ENCODE data around the gene DPP10.

DPP10 gene

GRCh38 chr2:114550364-114550763 lies 107.9 kb downstream of the DPP10 start:
- H3K27ac ChIP-seq = no peak overlapping the region
- no peak for TF ChIP-seq CTCF (IDR thresholded peaks at IDR 0.05)
- TF ChIP-seq ZFX (IDR thresholded peaks at IDR 0.05; ENCODE audit: borderline replicate concordance) = no peak

GRCh38 chr2:114550895-114551793 lies 108.7 kb downstream of the DPP10 start:
- H3K27ac ChIP-seq = no peak overlapping the region
- TF ChIP-seq ZFX (IDR thresholded peaks at IDR 0.05; ENCODE audit: borderline replicate concordance) = no peak
- TF ChIP-seq CTCF (IDR thresholded peaks at IDR 0.05) = peak; percentile 80

- no peak overlapping the region for H3K27ac ChIP-seq
- TF ChIP-seq ZFX (IDR thresholded peaks at IDR 0.05; ENCODE audit: borderline replicate concordance) (no peak), CTCF (IDR thresholded peaks at IDR 0.05) (no peak)
Observed at GRCh38 chr2:114553027-114553426, 110.6 kb downstream of the DPP10 start.

- no peak overlapping the region for H3K27ac ChIP-seq
- no peak for TF ChIP-seq ZFX (IDR thresholded peaks at IDR 0.05; ENCODE audit: borderline replicate concordance)
- no peak for TF ChIP-seq CTCF (IDR thresholded peaks at IDR 0.05)
Observed at GRCh38 chr2:114569166-114569565, 126.7 kb downstream of the DPP10 start.

- TF ChIP-seq CTCF (IDR thresholded peaks at IDR 0.05) (no peak), ZFX (IDR thresholded peaks at IDR 0.05; ENCODE audit: borderline replicate concordance) (no peak)
- no peak overlapping the region for H3K27ac ChIP-seq
Observed at GRCh38 chr2:114577657-114578056, 135.2 kb downstream of the DPP10 start.

- no peak for TF ChIP-seq ZFX (IDR thresholded peaks at IDR 0.05; ENCODE audit: borderline replicate concordance)
- TF ChIP-seq CTCF (IDR thresholded peaks at IDR 0.05) = no peak
- no peak overlapping the region for H3K27ac ChIP-seq
Observed at GRCh38 chr2:114579542-114579941, 137.1 kb downstream of the DPP10 start.

- TF ChIP-seq CTCF (IDR thresholded peaks at IDR 0.05) = no peak
- no peak for TF ChIP-seq ZFX (IDR thresholded peaks at IDR 0.05; ENCODE audit: borderline replicate concordance)
- no peak overlapping the region for H3K27ac ChIP-seq
Observed at GRCh38 chr2:114580691-114581090, 138.2 kb downstream of the DPP10 start.

All from 22Rv1 (cell line).